Head of caudate nucleus (tissue), 42 donors: ENCODE measurements around the gene HIP1.
"Not testable (repeated sequence)": the region's sequence is repeated elsewhere in the genome, so short reads cannot be mapped to it uniquely, and the experiment has no call there.

Experiments
- DNase-seq, 42 donors: peaks; one replicate each; pipeline versions ENCODE4 v3.0.0 to v3.0.0-alpha.2; 2020 to 2021; ENCODE audit warnings: mixed read lengths in 7 of 42
- intact Hi-C: fragments of 100-400 bp; cut with DNase I; formaldehyde crosslinking; loops from one replicate; pipeline ENCODE4 v1.15.0; 2022

HIP1 gene

GRCh38 chr7:75601539-75601938 lies 137.2 kb downstream of the HIP1 start:
- DNase-seq, result no peak
- intact Hi-C loops, result no loop called here

- intact Hi-C loops, DNase-seq: not testable (repeated sequence)
Observed at GRCh38 chr7:75600748-75601147, 138.0 kb downstream of the HIP1 start.

DNA sequence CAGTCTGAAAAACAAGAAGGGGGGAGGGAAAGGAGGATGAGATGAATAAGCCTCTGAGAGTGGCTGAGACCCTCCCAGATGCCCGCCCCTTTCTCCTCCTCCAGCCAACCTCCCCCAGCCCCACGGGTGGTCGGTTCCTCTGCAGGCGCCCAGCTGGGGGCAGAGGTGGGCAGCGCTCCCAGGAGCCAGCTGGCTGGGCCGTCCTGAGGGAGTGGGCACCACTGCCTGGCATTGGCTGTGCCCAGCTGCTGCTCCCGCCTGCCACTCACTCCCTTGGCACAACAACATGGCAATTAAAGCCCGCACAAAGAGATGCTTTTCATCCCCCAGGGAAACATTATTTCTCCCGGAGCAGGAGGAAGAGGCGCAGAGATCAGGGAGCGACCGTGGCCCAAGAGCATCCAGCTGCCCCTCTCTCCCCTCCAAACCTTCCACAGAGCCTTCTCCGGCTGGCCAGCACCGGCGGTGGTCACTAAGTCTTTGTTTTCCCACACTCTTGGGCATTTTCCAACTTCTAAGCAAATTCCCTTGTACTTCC lies 139.4 kb downstream of the HIP1 start:
- intact Hi-C loops, result loop anchor here (5.0 kb wide), 1 partner anchor 138 kb away; the partner anchor contains the start of gene HIP1
- DNase-seq, result peak; percentile 87 to 99 (median 95)

DNA sequence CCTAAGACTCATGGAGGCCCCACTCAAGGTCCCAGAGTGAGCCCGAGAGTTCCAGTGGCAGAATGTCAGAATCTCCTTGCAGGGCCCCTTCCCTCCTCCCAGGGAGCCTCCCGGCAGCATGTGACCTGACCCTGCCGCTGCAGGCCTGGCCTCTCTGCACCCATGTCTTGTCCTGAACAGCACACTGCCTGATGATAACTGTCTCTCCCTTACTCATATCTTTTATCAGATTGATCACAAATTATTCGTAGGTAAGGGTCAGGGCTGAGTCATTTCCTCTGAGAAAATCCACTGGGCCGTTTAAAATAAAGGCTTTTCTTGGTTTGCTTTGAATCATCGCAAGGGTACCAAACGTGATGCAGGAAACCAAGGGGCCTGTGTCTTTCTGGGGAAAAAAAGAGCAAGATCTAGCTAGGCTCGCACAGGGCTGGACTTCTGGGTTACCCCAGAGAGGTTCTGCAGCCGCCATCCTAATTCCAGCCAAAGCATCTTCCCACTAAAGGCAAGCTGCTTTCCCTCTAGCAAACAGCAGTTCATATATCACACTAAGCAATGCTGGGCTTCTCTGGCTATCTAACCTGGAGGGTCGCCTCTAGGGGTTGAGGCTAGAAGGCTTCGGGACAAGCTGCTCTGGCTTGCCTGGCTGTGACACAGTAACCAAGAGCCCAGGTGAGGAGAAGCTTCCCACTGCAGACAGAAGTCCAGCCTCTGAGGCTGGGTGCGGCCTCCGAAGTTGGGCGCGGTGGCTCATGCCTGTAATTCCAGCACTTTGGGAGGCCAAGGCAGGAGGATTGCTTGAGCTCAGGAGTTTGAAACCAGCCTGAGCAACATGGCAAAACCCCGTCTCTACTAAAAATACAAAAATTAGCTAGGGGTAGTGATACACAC lies 141.8 kb downstream of the HIP1 start:
- no peak for DNase-seq
- intact Hi-C loops, result loop anchor here (5.0 kb wide), 1 partner anchor 140 kb away; the partner anchor contains the start of gene HIP1

GRCh38 chr7:75595766-75596165 lies 143.0 kb downstream of the HIP1 start:
- DNase-seq, result no peak
- intact Hi-C loops, result loop anchor here (5.0 kb wide), 1 partner anchor 142 kb away; the partner anchor contains the start of gene HIP1

GRCh38 chr7:75593500-75594184 lies 145.1 kb downstream of the HIP1 start:
- intact Hi-C loops, DNase-seq: not testable (repeated sequence)

DNA sequence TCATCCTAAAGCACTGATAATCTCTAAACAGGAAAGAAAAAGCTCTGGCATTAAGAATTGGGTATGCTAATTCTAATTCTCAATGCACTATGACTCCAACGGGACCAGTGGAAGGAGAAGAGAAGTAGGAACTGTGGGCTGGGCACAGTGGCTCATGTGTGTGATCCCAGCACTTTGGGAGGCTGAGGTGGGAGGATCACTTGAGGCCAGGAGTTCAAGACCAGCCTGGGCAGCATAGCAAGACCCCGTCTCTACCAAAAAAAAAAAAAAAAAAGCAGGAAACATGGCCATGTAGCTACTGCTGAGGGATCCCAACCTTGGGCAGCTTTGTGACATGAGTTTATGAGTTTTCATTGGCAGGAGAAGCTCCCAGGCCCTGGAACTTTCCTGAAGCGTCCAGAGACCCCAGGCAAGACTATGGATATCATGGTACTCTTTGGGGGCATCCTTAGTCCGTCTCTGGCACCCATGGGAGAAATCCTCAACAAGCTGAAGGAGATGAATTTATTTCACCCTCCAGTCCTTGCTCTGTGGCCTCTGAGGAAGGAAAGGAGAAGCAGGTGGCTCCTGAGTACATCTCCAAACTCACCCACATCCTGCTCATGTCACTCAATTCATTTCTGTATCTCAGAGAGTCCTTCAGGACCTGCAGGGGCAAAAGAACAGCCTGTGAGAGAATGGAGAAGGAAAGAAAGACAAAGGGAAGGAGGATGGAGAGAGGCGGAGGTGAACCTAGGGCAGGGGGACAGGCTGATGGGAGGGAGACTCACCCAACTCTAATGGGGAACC lies 147.1 kb downstream of the HIP1 start:
- no peak for DNase-seq
- intact Hi-C loops, result no loop called here

GRCh38 chr7:75590373-75591005 lies 148.3 kb downstream of the HIP1 start:
- DNase-seq, result no peak
- intact Hi-C loops, result no loop called here

DNA sequence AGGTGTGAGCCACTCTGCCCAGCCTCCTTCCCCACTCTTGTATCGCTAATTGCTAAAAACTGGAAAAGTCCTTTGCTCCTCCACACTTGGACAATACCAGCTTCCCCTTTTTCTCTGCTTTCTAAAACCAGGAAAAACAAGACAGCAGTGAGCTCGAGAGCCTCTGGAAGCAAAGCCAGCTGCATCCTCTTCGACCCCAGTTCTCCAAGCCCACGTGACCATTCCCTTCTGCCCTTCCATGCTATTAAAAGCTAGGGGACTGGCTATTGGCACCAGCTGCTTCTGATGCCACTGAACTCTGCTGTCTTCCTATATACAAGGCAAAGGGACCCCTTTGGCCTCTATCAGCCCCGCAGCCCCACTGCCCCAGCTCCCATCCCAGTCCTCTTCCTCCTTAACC lies 154.4 kb downstream of the HIP1 start:
- peak in 2 of 42 donors; percentile 27 to 39 for DNase-seq
- intact Hi-C loops, result no loop called here

GRCh38 chr7:75583255-75583654 lies 155.5 kb downstream of the HIP1 start:
- intact Hi-C loops, result no loop called here
- no peak for DNase-seq

DNA sequence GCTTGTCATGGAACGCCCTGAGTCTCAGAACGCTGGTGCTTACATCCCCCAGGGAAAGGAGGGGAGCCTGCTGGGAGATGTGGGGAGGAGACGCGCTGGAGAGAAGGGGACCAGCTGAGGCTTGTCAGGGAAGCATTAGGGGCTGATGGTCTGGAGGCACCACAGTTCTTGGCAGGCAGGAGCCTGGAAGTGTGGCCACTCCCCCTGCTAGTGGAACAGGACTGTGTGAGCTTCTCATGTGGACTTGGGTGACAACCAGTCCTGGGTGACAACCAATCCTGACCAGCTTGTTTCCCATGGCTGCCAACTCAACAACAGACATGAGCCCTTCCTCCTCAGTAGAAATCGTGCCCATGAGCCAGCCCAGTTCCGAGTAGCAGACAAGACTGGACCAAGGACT lies 158.8 kb downstream of the HIP1 start:
- DNase-seq, result no peak
- intact Hi-C loops, result no loop called here

GRCh38 chr7:75578081-75578480 lies 160.7 kb downstream of the HIP1 start:
- no peak for DNase-seq
- intact Hi-C loops, result no loop called here

DNA sequence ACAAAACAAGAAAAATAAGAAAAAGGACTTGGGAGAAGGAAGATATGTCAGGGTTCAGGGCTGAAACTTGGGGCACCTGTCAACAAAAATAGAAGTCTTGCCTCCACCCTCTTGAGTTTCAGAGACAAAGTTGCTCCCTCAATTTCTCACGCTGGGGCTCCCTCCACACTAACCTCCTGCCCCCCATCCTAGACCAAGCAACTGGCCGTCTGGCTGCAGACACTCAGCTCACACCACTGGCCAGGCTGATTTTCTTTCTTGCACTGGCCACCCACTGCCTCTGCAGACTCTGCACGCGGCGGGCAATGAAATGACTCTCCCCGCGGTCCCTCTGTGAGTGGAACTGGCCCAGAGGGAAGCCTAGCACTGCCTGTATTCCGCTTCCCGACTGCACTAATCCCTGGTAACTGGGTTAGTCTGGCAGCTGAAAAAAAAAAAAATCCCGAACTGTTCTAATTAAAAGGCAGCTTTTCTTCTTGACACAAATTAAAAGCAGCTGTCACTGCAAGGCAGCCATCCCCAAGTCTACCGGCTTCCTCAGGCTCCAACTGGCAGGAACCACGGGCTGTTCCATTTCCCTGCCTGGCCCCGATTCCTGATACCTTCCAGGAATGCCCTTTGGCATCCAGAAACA lies 163.1 kb downstream of the HIP1 start:
- intact Hi-C loops, result no loop called here
- peak in 12 of 42 donors; percentile 14 to 52 (median 32) for DNase-seq

- intact Hi-C loops, result no loop called here
Observed at GRCh38 chr7:75573477-75574019, 165.2 kb downstream of the HIP1 start.

GRCh38 chr7:75572814-75573213 lies 165.9 kb downstream of the HIP1 start:
- intact Hi-C loops, result no loop called here
- peak in 32 of 42 donors; percentile 3 to 63 (median 30) for DNase-seq

More at GRCh38 chr7:75573477-75574019, 165.2 kb downstream of the HIP1 start:
- DNase-seq, result no peak

DNA sequence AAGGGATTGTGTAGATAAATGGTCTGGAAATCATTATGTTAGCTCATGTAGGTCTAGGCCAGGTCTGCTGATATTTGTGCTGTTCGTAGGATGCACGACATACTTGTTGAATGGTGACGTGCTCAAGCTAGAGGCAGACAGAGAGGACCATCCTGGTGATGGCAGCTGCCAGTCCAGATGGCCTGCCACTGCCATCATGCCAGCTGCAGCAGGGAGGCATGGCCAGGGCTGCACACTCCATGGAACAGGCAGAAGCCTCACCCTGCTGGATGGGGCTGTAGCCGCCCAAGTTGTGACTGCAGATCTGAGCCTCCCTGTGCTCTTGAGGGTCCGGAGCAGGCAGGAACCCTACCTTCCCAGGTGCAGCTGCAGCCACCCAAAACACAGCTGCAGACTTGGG lies 166.3 kb downstream of the HIP1 start:
- intact Hi-C loops, result no loop called here
- DNase-seq, result peak; percentile 16 to 87 (median 68)

- no peak for DNase-seq
- intact Hi-C loops, result no loop called here
Observed at GRCh38 chr7:75571209-75571608, 167.5 kb downstream of the HIP1 start.
